ENCODE results near the gene RABL3.

GRCh38 chr3:120688121-120688520 lies 54.2 kb downstream of the RABL3 start:
- TF ChIP-seq CTCF (IDR thresholded peaks at IDR 0.05) (no peak), EZH2 (IDR thresholded peaks at IDR 0.05) (no peak)

Measured in neural progenitor cell (in vitro differentiated cells).